Ovary (tissue), 9 donors: ENCODE measurements around the gene PROK2. TPM values are rescaled to one million over a fixed set of nuclear protein-coding genes. Genes with fewer than 3 reads are reported as not detected.

Experiments used
- DNase-seq, 5 donors: peaks; one replicate each; pipeline ENCODE4 v3.0.0-alpha.2; 2019 to 2020
- H3K27ac ChIP-seq, 2 donors: fragments of 200-600 bp; one replicate each; pipeline versions ENCODE4 v1.5.1 to v1.8.0; 2019 to 2022
- H3K27me3 ChIP-seq: fragments of 200-600 bp; one replicate; pipeline ENCODE4 v1.8.0; 2022
- H3K36me3 ChIP-seq: fragments of 200-600 bp; sonication (generic); one replicate; pipeline ENCODE4 v1.5.1; 2019
- H3K4me1 ChIP-seq: one replicate; pipeline ENCODE4 v1.8.1; 2013; ENCODE audit warnings: mild to moderate bottlenecking, moderate library complexity; ENCODE audit not compliant: insufficient read depth
- H3K4me3 ChIP-seq: fragments of 200-600 bp; sonication (generic); one replicate; pipeline ENCODE4 v1.5.1; 2017
- H3K9me3 ChIP-seq, 2 donors: fragments of 200-600 bp in 1 of 2; sonication (generic) in 1 of 2; one replicate each; pipeline versions ENCODE4 v1.5.1 to v1.8.1; 2013 to 2019; ENCODE audit warnings: mild to moderate bottlenecking in 1 of 2, moderate library complexity in 1 of 2
- EP300 ChIP-seq: sonication (generic); formaldehyde crosslinking; IDR thresholded peaks from one replicate; pipeline ENCODE4 v1.6.1; 2017; ENCODE audit warnings: antibody characterized with exemption
- POLR2A ChIP-seq: fragments of 450-650 bp; IDR thresholded peaks from one replicate; pipeline ENCODE4 v1.6.1; 2017; ENCODE audit warnings: antibody characterized with exemption, mild to moderate bottlenecking, moderate library complexity
- WGBS, 3 donors: extraction: QIAGEN DNeasy Blood & Tissue Kit in 1 of 3; methylation state at CpG; one replicate each; pipeline versions ENCODE4 v1.1.5 to v1.1.7; 2013 to 2017; 5-methylcytosine and 5-hydroxymethylcytosine counted together
- intact Hi-C, 4 donors: fragments of 100-400 bp; cut with DNase I; formaldehyde crosslinking; loops; one replicate each; pipeline versions ENCODE4 v1.11.0 to v1.15.1; 2022 to 2023
- polyA plus RNA-seq, 2 donors: library from polyadenylated mRNA; stranded (reverse); fragments of 200-250 nt in 1 of 2; fragments of 350-450 nt in 1 of 2; fragmentation: Illumina TruSeq in 1 of 2; extraction: RNeasy Lipid Tissue Mini Kit (QIAGEN cat#74804) in 1 of 2; gene quantifications; one replicate each; pipeline ENCODE4 v1.2.3, GENCODE V29; 2013 to 2014
- total RNA-seq, 7 donors: library from RNA; depleted of rRNA in 2 of 7; stranded (reverse); fragments of >200 nt in 2 of 7; fragmentation: NEBNext Ultra II Directional in 3 of 7; extraction: Animal tissue kit (Norgen Biotek cat#: 25700) in 3 of 7; gene quantifications; one replicate each; pipeline versions ENCODE4 v1.1.0 to v1.2.4, GENCODE V29; 2016 to 2023
- TF ChIP-seq, protein P1 (sequence below), 3 donors: fragments of 450-650 bp in 2 of 3; fragments of 200-600 bp in 1 of 3; IDR thresholded peaks; one replicate each; pipeline versions ENCODE4 v1.5.1 to v1.8.0; 2016 to 2022; ENCODE audit warnings: antibody characterized with exemption in 3 of 3, mild to moderate bottlenecking in 1 of 3
- donor health status: DM: no; HTN: no; CAD: no; lungs with moderate emphysema.
- donor health status: DM: no; HTN: no; CAD: no.
- donor health status: Bipolar disorder and iron deficiency.
- donor health status: DM: yes; HTN: yes; CAD: no.
- donor health status: DM: no; HTN: no; CAD: no.
- donor health status: DM: yes; HTN: yes; CAD: no.

The PROK2 gene
- total and polyA plus RNA-seq, 9 donors, result 0.08 to 0.45 (median 0.20) TPM; not detected in 4

DNA sequence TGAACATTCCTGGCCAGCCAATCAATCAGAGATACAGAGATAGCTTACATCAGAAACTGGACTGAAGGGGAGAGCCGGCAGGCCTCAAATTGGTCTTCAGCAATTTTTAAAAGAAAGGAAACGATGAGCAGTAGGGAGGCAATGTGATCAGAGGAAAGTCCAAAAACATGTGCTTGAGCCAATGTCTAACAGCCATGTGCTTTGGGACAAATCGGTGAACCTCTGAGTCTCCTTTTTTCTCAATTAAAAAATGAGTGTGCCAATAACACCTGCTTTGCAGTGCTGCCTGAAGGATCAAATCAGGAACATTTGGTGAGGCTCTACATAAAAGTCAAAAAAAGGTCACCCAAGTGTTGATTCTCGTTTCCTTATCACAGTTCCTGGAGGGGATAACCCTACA is 52.3 kb downstream of the PROK2 start:
- TF ChIP-seq POLR2A, result no peak
- TF ChIP-seq, protein P1, sequence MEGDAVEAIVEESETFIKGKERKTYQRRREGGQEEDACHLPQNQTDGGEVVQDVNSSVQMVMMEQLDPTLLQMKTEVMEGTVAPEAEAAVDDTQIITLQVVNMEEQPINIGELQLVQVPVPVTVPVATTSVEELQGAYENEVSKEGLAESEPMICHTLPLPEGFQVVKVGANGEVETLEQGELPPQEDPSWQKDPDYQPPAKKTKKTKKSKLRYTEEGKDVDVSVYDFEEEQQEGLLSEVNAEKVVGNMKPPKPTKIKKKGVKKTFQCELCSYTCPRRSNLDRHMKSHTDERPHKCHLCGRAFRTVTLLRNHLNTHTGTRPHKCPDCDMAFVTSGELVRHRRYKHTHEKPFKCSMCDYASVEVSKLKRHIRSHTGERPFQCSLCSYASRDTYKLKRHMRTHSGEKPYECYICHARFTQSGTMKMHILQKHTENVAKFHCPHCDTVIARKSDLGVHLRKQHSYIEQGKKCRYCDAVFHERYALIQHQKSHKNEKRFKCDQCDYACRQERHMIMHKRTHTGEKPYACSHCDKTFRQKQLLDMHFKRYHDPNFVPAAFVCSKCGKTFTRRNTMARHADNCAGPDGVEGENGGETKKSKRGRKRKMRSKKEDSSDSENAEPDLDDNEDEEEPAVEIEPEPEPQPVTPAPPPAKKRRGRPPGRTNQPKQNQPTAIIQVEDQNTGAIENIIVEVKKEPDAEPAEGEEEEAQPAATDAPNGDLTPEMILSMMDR (IDR thresholded peaks at IDR 0.05), result no peak
- TF ChIP-seq EP300, result no peak
- Histone ChIP-seq H3K27ac (no peak overlapping the region), H3K4me3 (no peak overlapping the region), H3K36me3 (no peaks in the 10 kb centered on the region), H3K9me3 (no peaks in the 10 kb centered on the region), H3K27me3 (no peaks in the 10 kb centered on the region), H3K4me1 (no peaks in the 10 kb centered on the region)
- intact Hi-C loops, result no loop called here
- no peak for DNase-seq
- WGBS, 3 donors, result 85 to 90% (median 87%) methylated on average over 4 of the region's 4 CpGs

DNA sequence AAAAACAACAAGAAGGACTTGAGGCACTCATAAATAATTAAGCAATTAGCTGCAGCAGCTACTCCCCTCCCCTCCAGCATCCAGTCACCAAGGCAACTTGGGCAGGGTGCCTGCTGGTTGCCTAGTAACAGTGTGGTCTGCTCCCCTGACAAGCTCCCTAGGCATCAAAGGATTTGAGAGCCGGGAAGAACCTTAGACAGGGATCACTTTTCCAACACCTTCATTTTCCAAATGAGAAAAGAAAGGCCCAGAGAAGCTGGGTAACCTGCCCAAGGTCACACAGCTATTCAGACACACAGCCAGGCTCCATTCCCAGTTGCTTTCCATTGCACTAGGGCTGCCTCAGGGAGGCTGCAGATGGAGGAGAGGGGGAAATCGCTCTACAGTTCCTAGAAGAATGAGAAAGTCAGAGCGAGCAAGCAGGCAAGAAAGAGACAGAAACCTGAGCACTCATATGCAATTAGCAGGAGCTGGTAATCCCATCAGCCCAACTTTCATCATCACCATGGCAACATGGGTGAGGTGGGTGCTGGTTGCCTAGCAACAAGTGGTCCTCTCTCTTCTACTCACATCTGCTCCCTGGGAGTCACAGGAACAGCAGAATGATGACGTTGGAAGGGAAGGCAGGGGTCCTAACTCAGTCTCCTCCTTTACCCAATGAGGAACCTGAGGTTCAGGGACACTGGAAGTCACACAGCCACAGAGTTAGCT is 56.2 kb downstream of the PROK2 start:
- no peak overlapping the region for H3K4me3 ChIP-seq
- no peaks in the 10 kb centered on the region for H3K27me3 ChIP-seq
- no peak for DNase-seq
- intact Hi-C loops, result loop anchor here in 2 of 4 donors (10.0 kb wide), 2 partner anchors 1086 to 1096 kb away; no protein-coding TSS in a partner anchor
- peaks cover 3% of the 10 kb centered on the region for H3K4me1 ChIP-seq
- 62 to 71% (median 63%) methylated on average over 4 of the region's 4 CpGs for WGBS, 3 donors
- H3K36me3 ChIP-seq, result no peaks in the 10 kb centered on the region
- H3K27ac ChIP-seq, result no peak overlapping the region
- no peak for TF ChIP-seq EP300
- no peak for TF ChIP-seq POLR2A
- TF ChIP-seq, protein P1 (IDR thresholded peaks at IDR 0.05), result no peak
- H3K9me3 ChIP-seq, result no peaks in the 10 kb centered on the region

DNA sequence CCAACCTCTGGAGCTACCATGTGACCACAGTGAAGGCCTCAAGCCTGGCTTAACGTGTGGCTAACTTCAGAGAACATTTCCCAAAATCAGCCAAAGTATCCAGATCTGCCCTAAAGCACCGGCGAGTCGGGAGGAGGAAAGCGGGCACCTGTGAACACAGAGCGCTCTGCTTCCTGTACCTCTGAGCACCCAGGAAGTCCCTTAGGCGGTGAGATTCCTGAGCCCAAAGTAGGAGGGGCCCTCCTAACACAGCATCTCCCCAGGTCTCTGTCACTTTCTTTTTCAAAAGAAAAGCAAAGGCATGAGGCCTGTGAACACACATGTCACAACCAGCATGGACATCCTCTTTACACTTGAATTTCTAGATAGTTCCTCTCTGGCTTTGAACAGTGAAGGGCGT is 58.8 kb downstream of the PROK2 start:
- Histone ChIP-seq H3K27ac (peak overlapping the region in 1 of 2 donors; percentile 54), H3K4me3 (no peak overlapping the region), H3K4me1 (peaks cover 6% of the 10 kb centered on the region), H3K27me3 (no peaks in the 10 kb centered on the region), H3K9me3 (no peaks in the 10 kb centered on the region), H3K36me3 (no peaks in the 10 kb centered on the region)
- DNase-seq, result no peak
- 88 to 93% (median 93%) methylated on average over 8 of the region's 8 CpGs for WGBS, 3 donors
- intact Hi-C loops, result loop anchor here in 2 of 4 donors (10.0 kb wide), 2 partner anchors 1089 to 1099 kb away; no protein-coding TSS in a partner anchor
- TF ChIP-seq, protein P1 (IDR thresholded peaks at IDR 0.05), result no peak
- TF ChIP-seq POLR2A (no peak), EP300 (no peak)

DNA sequence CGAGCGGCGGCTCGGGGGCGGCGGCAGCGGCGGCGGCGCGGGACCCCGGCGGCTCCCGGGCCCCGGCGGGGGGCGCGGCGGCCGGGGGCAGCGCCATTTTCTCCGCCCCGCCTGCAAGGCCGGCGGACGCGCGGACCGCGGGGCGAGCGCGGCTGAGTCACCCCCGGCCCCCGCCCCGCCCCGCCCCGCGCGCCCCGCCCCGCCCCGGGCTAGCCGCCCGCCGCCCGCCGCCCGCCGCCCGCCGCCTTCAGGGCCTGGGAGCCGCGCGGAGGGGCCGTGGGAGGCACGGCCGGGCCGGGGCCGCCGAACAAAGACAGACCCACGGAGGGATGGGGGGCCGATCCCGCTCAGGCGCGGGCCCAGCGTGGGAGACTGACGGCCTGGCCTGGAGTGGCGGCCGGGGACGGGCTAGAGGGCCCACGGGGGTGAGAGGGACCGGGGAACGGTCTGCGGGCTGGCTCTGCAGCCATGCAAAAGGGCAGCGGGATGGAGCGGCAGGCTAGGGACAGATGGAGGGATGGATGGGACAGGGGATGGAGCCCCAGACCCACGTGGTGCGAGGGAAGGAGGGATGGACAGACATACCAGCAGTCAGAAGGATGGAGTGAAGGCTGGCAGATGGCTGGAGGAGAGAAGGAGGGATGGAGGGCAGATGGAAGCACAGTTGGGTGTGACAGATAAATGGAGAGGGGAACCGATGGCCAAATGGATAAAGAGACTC is 59.5 kb downstream of the PROK2 start, which contains the start of gene EIF4E3:
Gene EIF4E3, minus strand, starts transcription at position 132 of the 721 bp plus-strand sequence. Its CDS starts 35 bp downstream, at position 97.
- 2 to 4% (median 2%) methylated on average over 19 to 76 of the region's 80 CpGs for WGBS, 3 donors
- intact Hi-C loops, result loop anchor here in 2 of 4 donors (10.0 kb wide), 2 partner anchors 1089 to 1099 kb away; no protein-coding TSS in a partner anchor
- H3K4me1 ChIP-seq, result peaks cover 6% of the 10 kb centered on the region
- TF ChIP-seq EP300 (no peak), POLR2A (no peak)
- TF ChIP-seq, protein P1 (IDR thresholded peaks at IDR 0.05), result no peak
- peak within 1 kb of the TSS; percentile 76 to 80 for H3K27ac ChIP-seq
- peak within 1 kb of the TSS; percentile 90 for H3K4me3 ChIP-seq
- H3K36me3 ChIP-seq, result no peaks in the 10 kb centered on the region
- no peaks in the 10 kb centered on the region for H3K9me3 ChIP-seq
- peak in 4 of 5 donors; percentile 39 to 72 (median 56) for DNase-seq
- no peaks in the 10 kb centered on the region for H3K27me3 ChIP-seq
